Liver (tissue), 3 donors: ENCODE results near the gene GLI3.

ENCODE experiments used
- CTCF ChIP-seq: fragments of 150-350 bp; IDR thresholded peaks from 2 replicates; pipeline ENCODE4 v1.5.1; 2017; ENCODE audit warnings: improper control_type of control experiment, low read depth, low read length; ENCODE audit not compliant: missing input control
- JUND ChIP-seq, 2 donors: IDR thresholded peaks; 2 replicates each; pipeline ENCODE4 v1.6.1; 2016; ENCODE audit warnings: antibody characterized with exemption in 2 of 2
- SP1 ChIP-seq: IDR thresholded peaks from 2 replicates; pipeline ENCODE4 v1.6.1; 2018; ENCODE audit warnings: antibody characterized with exemption, mild to moderate bottlenecking
- donor health status: healthy.
- donor health status: healthy.

- TF ChIP-seq CTCF (no peak), SP1 (no peak), JUND (IDR thresholded peaks at IDR 0.05) (no peak)
These were observed 140.7 kb downstream of the GLI3 start for GRCh38 chr7:42096268-42096667.
